Measurements from ENCODE around the gene ACTR3C.

Gene ACTR3C

DNA sequence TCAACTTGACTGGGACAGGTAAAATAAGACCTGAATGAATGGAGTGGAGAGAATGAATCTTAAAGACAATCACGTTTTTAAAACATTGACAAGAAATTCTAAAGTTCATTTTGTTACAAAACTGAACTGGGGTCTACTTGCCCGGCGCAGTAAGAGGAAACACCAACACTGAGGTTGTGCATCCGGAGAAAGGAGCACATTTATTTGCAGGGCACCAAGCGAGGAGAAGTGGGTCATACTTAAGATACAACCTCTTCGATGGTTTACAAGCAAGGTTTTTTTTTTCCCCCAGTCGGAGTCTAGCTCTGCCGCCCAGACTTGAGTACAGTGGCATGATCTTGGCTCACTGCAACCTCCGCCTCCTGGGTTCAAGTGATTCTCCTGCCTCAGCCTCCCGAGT, 41.8 kb upstream of the ACTR3C start:
- Histone ChIP-seq H3K4me1 (ENCODE audit: control insufficient read depth, low read depth, low read length) (peaks cover 6% of the 10 kb centered on the region), H3K36me3 (ENCODE audit: control insufficient read depth, insufficient read depth, low read length) (no peaks in the 10 kb centered on the region), H3K9ac (ENCODE audit: low read length) (no peak overlapping the region), H2BK5ac (ENCODE audit: low read length) (no peak overlapping the region), H3K27me3 (ENCODE audit: insufficient read depth, low read length, poor library complexity) (no peaks in the 10 kb centered on the region), H4K8ac (ENCODE audit: low read depth, low read length) (no peak overlapping the region), H3K18ac (ENCODE audit: low read length) (no peak overlapping the region), H4K5ac (ENCODE audit: low read length) (no peak overlapping the region), H3K4me3 (ENCODE audit: low read length) (no peak overlapping the region), H3K79me2 (ENCODE audit: control insufficient read depth, insufficient read depth, low read length) (peaks cover 13% of the 10 kb centered on the region), H3K4ac (ENCODE audit: low read depth, low read length) (no peak overlapping the region), H2BK15ac (replicated peaks; ENCODE audit: low read depth) (no peak overlapping the region), H3K56ac (ENCODE audit: low read length) (no peak overlapping the region), H3K23ac (ENCODE audit: low read length) (no peak overlapping the region), H2AK5ac (ENCODE audit: low read length) (no peak overlapping the region), H3K27ac (ENCODE audit: low read depth, low read length) (no peak overlapping the region), H3K79me1 (ENCODE audit: low read length) (peaks cover 7% of the 10 kb centered on the region), H2BK120ac (ENCODE audit: low read depth, low read length) (no peak overlapping the region), H3K4me2 (ENCODE audit: low read length) (no peak overlapping the region)
- DNase-seq, result no peak
- WGBS (ENCODE audit: extremely low coverage, insufficient coverage, low lambda C conversion rate), result no CpG with 5 or more reads among the region's 10 CpGs

GRCh38 chr7:150363872-150364271, 40.5 kb upstream of the ACTR3C start:
- Histone ChIP-seq H3K23ac (ENCODE audit: low read length) (no peak overlapping the region), H3K36me3 (ENCODE audit: control insufficient read depth, insufficient read depth, low read length) (no peaks in the 10 kb centered on the region), H3K9ac (ENCODE audit: low read length) (no peak overlapping the region), H3K56ac (ENCODE audit: low read length) (no peak overlapping the region), H3K79me1 (ENCODE audit: low read length) (no peaks in the 10 kb centered on the region), H3K4me2 (ENCODE audit: low read length) (no peak overlapping the region), H3K18ac (ENCODE audit: low read length) (no peak overlapping the region), H3K4me3 (ENCODE audit: low read length) (no peak overlapping the region), H2BK15ac (replicated peaks; ENCODE audit: low read depth) (no peak overlapping the region), H3K27ac (ENCODE audit: low read depth, low read length) (no peak overlapping the region), H3K27me3 (ENCODE audit: insufficient read depth, low read length, poor library complexity) (no peaks in the 10 kb centered on the region), H3K4me1 (ENCODE audit: control insufficient read depth, low read depth, low read length) (no peaks in the 10 kb centered on the region), H2BK5ac (ENCODE audit: low read length) (no peak overlapping the region), H2BK120ac (ENCODE audit: low read depth, low read length) (no peak overlapping the region), H3K79me2 (ENCODE audit: control insufficient read depth, insufficient read depth, low read length) (peaks cover under 1% of the 10 kb centered on the region), H4K5ac (ENCODE audit: low read length) (no peak overlapping the region), H4K8ac (ENCODE audit: low read depth, low read length) (no peak overlapping the region), H2AK5ac (ENCODE audit: low read length) (no peak overlapping the region), H3K4ac (ENCODE audit: low read depth, low read length) (no peak overlapping the region)
- no peak for DNase-seq
- WGBS (ENCODE audit: extremely low coverage, insufficient coverage, low lambda C conversion rate), result no CpG with 5 or more reads among the region's 5 CpGs

DNA sequence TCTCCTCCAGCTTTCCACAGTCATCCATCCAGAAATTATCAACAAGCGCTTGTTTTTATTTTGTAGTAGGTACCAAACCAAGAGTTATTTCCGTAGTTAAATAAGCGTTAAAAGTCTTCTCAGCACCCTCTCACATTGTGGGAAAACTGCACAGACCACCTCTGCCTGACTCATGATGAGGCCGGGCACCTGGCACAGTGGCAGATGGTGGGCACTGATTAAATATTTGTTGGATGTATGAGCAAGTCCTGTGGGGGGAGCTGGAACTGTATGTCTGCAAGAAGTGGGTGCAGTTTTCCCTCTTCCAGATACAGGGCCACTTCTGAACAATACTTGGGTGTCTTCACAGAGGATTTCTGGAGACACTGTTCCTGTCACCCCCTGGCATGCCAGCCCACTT, 40.0 kb upstream of the ACTR3C start:
- H3K4me1 ChIP-seq (ENCODE audit: control insufficient read depth, low read depth, low read length), result no peaks in the 10 kb centered on the region
- WGBS (ENCODE audit: extremely low coverage, insufficient coverage, low lambda C conversion rate), result no CpG with 5 or more reads among the region's 4 CpGs
- no peaks in the 10 kb centered on the region for H3K36me3 ChIP-seq (ENCODE audit: control insufficient read depth, insufficient read depth, low read length)
- H2BK15ac ChIP-seq (replicated peaks; ENCODE audit: low read depth), result no peak overlapping the region
- no peak overlapping the region for H2AK5ac ChIP-seq (ENCODE audit: low read length)
- H2BK120ac ChIP-seq (ENCODE audit: low read depth, low read length), result no peak overlapping the region
- no peaks in the 10 kb centered on the region for H3K79me1 ChIP-seq (ENCODE audit: low read length)
- no peak overlapping the region for H4K8ac ChIP-seq (ENCODE audit: low read depth, low read length)
- no peak for DNase-seq
- no peak overlapping the region for H2BK5ac ChIP-seq (ENCODE audit: low read length)
- no peaks in the 10 kb centered on the region for H3K79me2 ChIP-seq (ENCODE audit: control insufficient read depth, insufficient read depth, low read length)
- H3K27ac ChIP-seq (ENCODE audit: low read depth, low read length), result no peak overlapping the region
- H3K4ac ChIP-seq (ENCODE audit: low read depth, low read length), result no peak overlapping the region
- no peak overlapping the region for H3K23ac ChIP-seq (ENCODE audit: low read length)
- no peak overlapping the region for H3K4me2 ChIP-seq (ENCODE audit: low read length)
- H4K5ac ChIP-seq (ENCODE audit: low read length), result no peak overlapping the region
- no peak overlapping the region for H3K9ac ChIP-seq (ENCODE audit: low read length)
- no peak overlapping the region for H3K18ac ChIP-seq (ENCODE audit: low read length)
- H3K56ac ChIP-seq (ENCODE audit: low read length), result no peak overlapping the region
- H3K4me3 ChIP-seq (ENCODE audit: low read length), result no peak overlapping the region
- no peaks in the 10 kb centered on the region for H3K27me3 ChIP-seq (ENCODE audit: insufficient read depth, low read length, poor library complexity)

DNA sequence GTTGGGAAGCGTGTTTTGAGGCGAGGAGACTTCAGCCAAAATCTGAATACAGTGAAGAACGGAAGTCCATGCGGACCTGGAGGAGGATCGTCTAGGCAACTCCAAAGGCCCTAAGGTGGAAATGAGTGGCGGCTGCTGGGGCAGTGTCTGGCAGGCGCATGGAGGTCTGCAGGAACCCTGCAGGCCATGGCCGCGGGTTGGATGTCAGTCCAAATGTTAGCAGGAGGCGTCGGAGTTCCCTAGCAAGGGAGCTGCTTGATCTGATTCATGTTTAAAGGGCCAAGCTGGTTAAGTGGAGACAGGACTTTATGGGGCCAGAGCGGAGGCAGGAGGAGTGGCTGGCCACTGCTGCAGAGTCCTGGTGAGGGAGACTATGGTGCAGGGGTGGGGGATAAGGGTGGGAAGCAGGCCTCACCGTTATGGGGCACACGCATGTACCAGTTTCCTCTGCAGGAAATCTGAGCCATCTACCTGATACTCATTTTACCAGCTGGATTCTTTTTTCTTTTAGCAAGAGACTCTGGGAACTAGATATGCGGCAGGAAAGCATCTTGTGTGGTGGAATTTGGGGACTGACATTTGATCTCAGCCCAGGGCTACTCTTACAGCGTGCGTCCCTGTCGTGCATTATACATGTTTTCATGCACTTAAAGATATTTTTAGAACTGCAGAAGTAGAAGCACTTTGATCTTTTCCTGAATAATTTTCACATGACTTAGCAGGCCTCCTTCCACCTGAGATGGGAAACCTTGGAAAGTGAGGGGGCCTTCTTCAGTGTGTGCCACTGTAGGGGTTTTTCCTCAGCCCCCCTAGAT, 38.7 kb upstream of the ACTR3C start:
- H2BK5ac ChIP-seq (ENCODE audit: low read length), result no peak overlapping the region
- no peaks in the 10 kb centered on the region for H3K36me3 ChIP-seq (ENCODE audit: control insufficient read depth, insufficient read depth, low read length)
- no peak overlapping the region for H3K9ac ChIP-seq (ENCODE audit: low read length)
- H3K4me1 ChIP-seq (ENCODE audit: control insufficient read depth, low read depth, low read length), result no peaks in the 10 kb centered on the region
- no peaks in the 10 kb centered on the region for H3K79me2 ChIP-seq (ENCODE audit: control insufficient read depth, insufficient read depth, low read length)
- no peak overlapping the region for H2BK120ac ChIP-seq (ENCODE audit: low read depth, low read length)
- no peak overlapping the region for H2AK5ac ChIP-seq (ENCODE audit: low read length)
- H2BK15ac ChIP-seq (replicated peaks; ENCODE audit: low read depth), result no peak overlapping the region
- no peaks in the 10 kb centered on the region for H3K79me1 ChIP-seq (ENCODE audit: low read length)
- no peak overlapping the region for H3K4me2 ChIP-seq (ENCODE audit: low read length)
- no peaks in the 10 kb centered on the region for H3K27me3 ChIP-seq (ENCODE audit: insufficient read depth, low read length, poor library complexity)
- no peak overlapping the region for H4K8ac ChIP-seq (ENCODE audit: low read depth, low read length)
- no peak overlapping the region for H3K4ac ChIP-seq (ENCODE audit: low read depth, low read length)
- H3K27ac ChIP-seq (ENCODE audit: low read depth, low read length), result peak overlapping the region; percentile 53
- no peak for DNase-seq
- no peak overlapping the region for H3K4me3 ChIP-seq (ENCODE audit: low read length)
- H3K23ac ChIP-seq (ENCODE audit: low read length), result peak overlapping the region; percentile 89
- H3K56ac ChIP-seq (ENCODE audit: low read length), result peak overlapping the region; percentile 67
- no CpG with 5 or more reads among the region's 18 CpGs for WGBS (ENCODE audit: extremely low coverage, insufficient coverage, low lambda C conversion rate)
- H4K5ac ChIP-seq (ENCODE audit: low read length), result no peak overlapping the region
- H3K18ac ChIP-seq (ENCODE audit: low read length), result peak overlapping the region; percentile 9

DNA sequence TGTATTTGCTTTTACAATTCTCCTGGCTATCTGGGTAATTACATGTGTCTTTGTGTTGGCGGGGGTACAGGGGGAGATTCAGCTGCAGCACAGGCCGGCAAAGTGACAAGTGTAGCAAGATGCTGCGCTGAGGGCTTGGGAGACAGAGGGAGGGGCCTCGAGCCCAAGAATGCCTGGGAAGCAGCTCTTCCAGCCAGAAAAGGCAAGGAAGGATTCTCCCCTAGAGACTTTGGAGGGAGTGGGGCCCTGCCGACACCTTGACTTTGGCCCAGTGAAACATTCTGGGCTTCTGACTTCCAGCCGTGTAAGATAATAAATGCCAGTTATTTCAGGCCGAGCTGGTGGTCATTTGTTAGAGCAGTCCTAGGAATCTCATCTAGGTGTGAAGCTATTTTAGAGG, 38.1 kb upstream of the ACTR3C start:
- Histone ChIP-seq H2AK5ac (ENCODE audit: low read length) (no peak overlapping the region), H3K18ac (ENCODE audit: low read length) (peak overlapping the region; percentile 9), H3K4me2 (ENCODE audit: low read length) (no peak overlapping the region), H3K4me1 (ENCODE audit: control insufficient read depth, low read depth, low read length) (no peaks in the 10 kb centered on the region), H3K4ac (ENCODE audit: low read depth, low read length) (no peak overlapping the region), H3K36me3 (ENCODE audit: control insufficient read depth, insufficient read depth, low read length) (no peaks in the 10 kb centered on the region), H2BK5ac (ENCODE audit: low read length) (no peak overlapping the region), H3K27me3 (ENCODE audit: insufficient read depth, low read length, poor library complexity) (no peaks in the 10 kb centered on the region), H3K56ac (ENCODE audit: low read length) (no peak overlapping the region), H3K23ac (ENCODE audit: low read length) (no peak overlapping the region), H3K9ac (ENCODE audit: low read length) (no peak overlapping the region), H3K79me1 (ENCODE audit: low read length) (no peaks in the 10 kb centered on the region), H4K8ac (ENCODE audit: low read depth, low read length) (no peak overlapping the region), H2BK120ac (ENCODE audit: low read depth, low read length) (no peak overlapping the region), H3K79me2 (ENCODE audit: control insufficient read depth, insufficient read depth, low read length) (no peaks in the 10 kb centered on the region), H3K4me3 (ENCODE audit: low read length) (no peak overlapping the region), H2BK15ac (replicated peaks; ENCODE audit: low read depth) (no peak overlapping the region), H4K5ac (ENCODE audit: low read length) (no peak overlapping the region), H3K27ac (ENCODE audit: low read depth, low read length) (peak overlapping the region; percentile 53)
- no peak for DNase-seq
- WGBS (ENCODE audit: extremely low coverage, insufficient coverage, low lambda C conversion rate), result no CpG with 5 or more reads among the region's 7 CpGs

Measured in mesendoderm (in vitro differentiated cells).